GM23248 (cell line): ENCODE measurements around the gene SPAG17.

Experiments used
- EZH2 ChIP-seq: fragments of 200-600 bp; sonication (generic); IDR thresholded peaks from 2 replicates; pipeline ENCODE4 v1.6.1; 2018; ENCODE audit warnings: antibody characterized with exemption, mild to moderate bottlenecking; ENCODE audit not compliant: insufficient read depth, poor library complexity, severe bottlenecking
- EZH2phosphoT487 ChIP-seq: fragments of 200-600 bp; sonication (generic); IDR thresholded peaks from 2 replicates; pipeline ENCODE4 v1.6.1; 2018; ENCODE audit warnings: antibody characterized with exemption, moderate library complexity, mild to moderate bottlenecking, low read depth; ENCODE audit not compliant: insufficient read depth

GRCh38 chr1:118122234-118123004 is 62.6 kb downstream of the SPAG17 start:
- TF ChIP-seq EZH2 = no peak
- no peak for TF ChIP-seq EZH2phosphoT487
